Breast epithelium (tissue), 4 donors: Measurements from ENCODE around the gene MRGPRX3. TPM values are rescaled to one million over a fixed set of nuclear protein-coding genes. Genes with fewer than 3 reads are reported as not detected.
A peak's percentile ranks its signal among the peaks of the same experiment; 100 is the strongest.

Experiments used
- DNase-seq, 2 donors: peaks; one replicate each; pipeline ENCODE4 v3.0.0-alpha.2; 2019; ENCODE audit warnings: low spot score in 2 of 2
- H3K27ac ChIP-seq, 2 donors: fragments of 200-600 bp; sonication (generic) in 1 of 2; one replicate each; pipeline ENCODE4 v1.5.1; 2016 to 2019; ENCODE audit warnings: mild to moderate bottlenecking in 1 of 2
- H3K27me3 ChIP-seq, 2 donors: fragments of 200-600 bp; sonication (generic) in 1 of 2; one replicate each; pipeline versions ENCODE4 v1.5.1 to v1.6.0; 2017 to 2019; ENCODE audit warnings: control low read depth in 1 of 2, mild to moderate bottlenecking in 1 of 2
- H3K36me3 ChIP-seq: fragments of 200-600 bp; one replicate; pipeline ENCODE4 v1.5.1; 2019
- H3K4me1 ChIP-seq, 2 donors: fragments of 200-600 bp; sonication (generic); one replicate each; pipeline ENCODE4 v1.5.1; 2016 to 2019; ENCODE audit warnings: control low read depth in 1 of 2
- H3K4me3 ChIP-seq, 3 donors: fragments of 200-600 bp; sonication (generic); 1 replicate in 2 of 3; 2 replicates in 1 of 3; pipeline ENCODE4 v1.5.1; 2016 to 2019; ENCODE audit warnings: mild to moderate bottlenecking in 3 of 3, moderate library complexity in 2 of 3
- H3K9me3 ChIP-seq, 2 donors: fragments of 200-600 bp; sonication (generic) in 1 of 2; one replicate each; pipeline ENCODE4 v1.5.1; 2016 to 2019; ENCODE audit warnings: control low read depth in 1 of 2
- POLR2A ChIP-seq: fragments of 450-650 bp; IDR thresholded peaks from one replicate; pipeline ENCODE4 v1.6.1; 2016; ENCODE audit warnings: antibody characterized with exemption, mild to moderate bottlenecking, moderate library complexity
- POLR2AphosphoS5 ChIP-seq, 3 donors: sonication (generic); formaldehyde crosslinking; IDR thresholded peaks; one replicate each; pipeline ENCODE4 v1.6.1; 2017; ENCODE audit warnings: antibody characterized with exemption in 3 of 3
- intact Hi-C: fragments of 100-400 bp; cut with DNase I; formaldehyde crosslinking; loops from one replicate; pipeline ENCODE4 v1.15.1; 2023; ENCODE audit warnings: low total_unique reads
- total RNA-seq, 3 donors: library from RNA; depleted of rRNA; stranded (reverse); fragments of >200 nt; gene quantifications; one replicate each; pipeline ENCODE4 v1.1.0, GENCODE V29; 2016
- TF ChIP-seq, protein P1 (sequence below), 3 donors: fragments of 450-650 bp; IDR thresholded peaks; one replicate each; pipeline ENCODE4 v1.5.1; 2016 to 2017; ENCODE audit warnings: antibody characterized with exemption in 3 of 3, mild to moderate bottlenecking in 3 of 3, moderate library complexity in 3 of 3

The MRGPRX3 gene
- total RNA-seq, 3 donors from 2014 or later, result 2.0 to 5.2 TPM; not detected in 1

DNA sequence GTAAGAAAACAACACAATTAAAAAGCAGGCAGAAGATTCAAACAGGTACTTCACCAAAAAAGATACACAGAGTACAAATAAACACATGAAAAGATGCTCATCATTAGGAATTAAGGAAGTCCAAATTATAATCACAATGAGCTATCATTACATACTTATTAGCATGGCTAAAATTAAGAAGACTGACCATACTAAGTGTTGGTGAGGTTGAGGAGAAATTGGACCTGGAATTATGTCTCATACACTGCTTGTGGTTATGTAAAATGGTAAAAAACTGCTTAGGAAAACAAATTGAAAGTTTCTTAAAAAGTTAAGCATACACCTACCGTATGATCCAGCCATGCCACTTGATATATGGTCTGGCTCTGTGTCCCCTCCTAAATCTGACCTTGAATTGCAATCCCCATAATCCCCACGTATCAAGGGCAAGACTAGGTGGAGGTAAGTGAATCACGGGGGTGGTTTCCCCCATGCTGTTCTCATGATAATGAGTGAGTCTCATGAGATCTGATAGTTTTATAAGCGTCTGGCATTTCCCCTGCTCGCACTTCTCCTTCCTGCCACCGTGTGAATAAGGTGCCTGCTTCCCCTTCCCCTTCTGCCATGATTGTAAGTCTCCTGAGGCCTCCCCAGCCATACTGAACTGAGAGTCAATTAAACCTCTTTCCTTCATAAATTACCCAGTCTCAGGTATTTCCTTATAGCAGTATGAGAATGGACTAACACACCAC lies 31.3 kb upstream of the MRGPRX3 start:
- TF ChIP-seq POLR2A, result no peak
- no peak for TF ChIP-seq POLR2AphosphoS5 (IDR thresholded peaks at IDR 0.05)
- TF ChIP-seq, protein P1, sequence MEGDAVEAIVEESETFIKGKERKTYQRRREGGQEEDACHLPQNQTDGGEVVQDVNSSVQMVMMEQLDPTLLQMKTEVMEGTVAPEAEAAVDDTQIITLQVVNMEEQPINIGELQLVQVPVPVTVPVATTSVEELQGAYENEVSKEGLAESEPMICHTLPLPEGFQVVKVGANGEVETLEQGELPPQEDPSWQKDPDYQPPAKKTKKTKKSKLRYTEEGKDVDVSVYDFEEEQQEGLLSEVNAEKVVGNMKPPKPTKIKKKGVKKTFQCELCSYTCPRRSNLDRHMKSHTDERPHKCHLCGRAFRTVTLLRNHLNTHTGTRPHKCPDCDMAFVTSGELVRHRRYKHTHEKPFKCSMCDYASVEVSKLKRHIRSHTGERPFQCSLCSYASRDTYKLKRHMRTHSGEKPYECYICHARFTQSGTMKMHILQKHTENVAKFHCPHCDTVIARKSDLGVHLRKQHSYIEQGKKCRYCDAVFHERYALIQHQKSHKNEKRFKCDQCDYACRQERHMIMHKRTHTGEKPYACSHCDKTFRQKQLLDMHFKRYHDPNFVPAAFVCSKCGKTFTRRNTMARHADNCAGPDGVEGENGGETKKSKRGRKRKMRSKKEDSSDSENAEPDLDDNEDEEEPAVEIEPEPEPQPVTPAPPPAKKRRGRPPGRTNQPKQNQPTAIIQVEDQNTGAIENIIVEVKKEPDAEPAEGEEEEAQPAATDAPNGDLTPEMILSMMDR (IDR thresholded peaks at IDR 0.05), result no peak
- Histone ChIP-seq H3K4me3 (no peak overlapping the region), H3K36me3 (peaks cover 12% of the 10 kb centered on the region), H3K9me3 (no peaks in the 10 kb centered on the region), H3K4me1 (peaks cover 6% of the 10 kb centered on the region in 2 donors), H3K27me3 (no peaks in the 10 kb centered on the region), H3K27ac (no peak overlapping the region)
- intact Hi-C loops, result loop anchor here (10.0 kb wide), 1 partner anchor 106 kb away; no protein-coding TSS in a partner anchor
- DNase-seq, result no peak

DNA sequence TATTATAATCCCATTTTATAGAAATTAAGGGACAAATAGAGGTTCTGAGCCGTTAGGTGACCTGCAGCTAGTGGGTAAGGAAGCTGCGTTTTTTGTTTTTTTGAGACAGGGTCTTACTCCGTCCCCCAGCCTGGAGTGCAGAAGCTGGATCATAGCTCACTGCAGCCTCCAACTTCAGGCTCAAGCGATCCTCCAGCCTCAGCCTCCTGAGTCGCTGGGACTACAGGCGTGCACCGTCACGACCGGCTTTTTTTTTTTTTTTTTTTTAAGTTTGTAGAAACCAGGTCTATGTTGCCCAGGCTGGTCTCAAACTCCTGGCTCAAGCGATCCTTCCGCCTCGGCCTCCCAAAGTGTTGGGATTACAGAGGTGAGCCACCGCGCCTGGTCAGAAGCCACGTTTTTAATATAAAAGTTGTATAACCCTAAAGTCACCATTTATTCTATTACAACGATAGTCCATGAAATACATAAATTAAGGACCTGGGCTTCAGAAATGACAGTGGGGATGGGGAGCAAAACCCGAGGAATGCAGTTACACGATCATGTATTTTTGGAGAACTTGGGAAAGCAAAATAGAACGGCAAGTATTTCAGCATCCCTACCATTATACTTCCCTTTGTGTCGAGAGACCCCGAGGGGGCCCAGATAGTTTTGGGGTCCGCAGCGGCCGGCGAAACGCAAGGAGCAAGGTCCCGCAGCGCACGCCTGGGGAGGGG lies 27.1 kb upstream of the MRGPRX3 start:
- H3K27ac ChIP-seq, result peak overlapping the region; percentile 52 to 65
- no peak for DNase-seq
- H3K36me3 ChIP-seq, result peaks cover 12% of the 10 kb centered on the region
- H3K9me3 ChIP-seq, result no peaks in the 10 kb centered on the region
- H3K4me1 ChIP-seq, result peaks cover 6% of the 10 kb centered on the region in 2 donors
- intact Hi-C loops, result loop anchor here (10.0 kb wide), 1 partner anchor 110 kb away; no protein-coding TSS in a partner anchor
- H3K4me3 ChIP-seq, result peak overlapping the region; percentile 91 to 96 (median 95)
- no peaks in the 10 kb centered on the region for H3K27me3 ChIP-seq
- TF ChIP-seq POLR2AphosphoS5 (IDR thresholded peaks at IDR 0.05) (no peak), POLR2A (no peak)
- TF ChIP-seq, protein P1 (IDR thresholded peaks at IDR 0.05), result no peak

DNA sequence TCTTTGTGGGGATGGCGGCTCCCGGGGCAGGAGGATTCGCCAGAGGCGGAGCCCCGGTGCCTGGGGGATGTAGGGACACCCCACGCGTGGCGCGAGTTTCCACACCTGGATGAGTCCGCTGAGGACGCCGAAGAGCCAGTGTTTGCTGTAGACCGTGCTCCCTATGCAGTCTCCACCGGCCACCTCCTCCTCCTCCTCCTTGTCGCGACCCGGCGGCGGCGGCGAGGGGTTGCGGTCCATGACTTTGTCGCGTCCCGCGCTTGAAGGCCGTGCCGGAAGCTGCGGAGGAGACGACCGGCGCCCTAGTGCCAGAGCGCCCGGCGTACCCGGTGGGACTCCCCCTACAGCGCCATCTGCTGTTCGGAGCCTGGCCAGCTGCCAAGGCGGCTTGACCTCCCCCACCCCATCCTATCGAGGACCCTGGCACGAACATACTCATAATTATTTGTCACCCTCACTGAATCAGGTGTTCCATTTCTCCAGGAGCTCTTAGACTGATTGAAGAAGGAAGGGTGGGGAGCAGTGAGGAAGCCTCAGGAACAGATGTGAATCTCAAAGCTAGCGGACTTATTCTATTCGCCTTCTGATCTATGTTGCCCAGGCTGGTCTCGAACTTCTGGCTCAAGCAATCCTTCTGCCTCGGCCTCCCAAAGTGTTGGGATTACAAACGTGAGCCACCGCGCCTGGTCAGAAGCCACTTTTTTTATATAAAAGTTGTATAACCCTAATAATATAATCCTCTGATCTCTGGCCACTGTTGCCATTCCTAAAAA lies 26.4 kb upstream of the MRGPRX3 start, which contains the start of gene SAAL1:
TSS of gene SAAL1 (minus strand) at position 281 of the 773 bp plus-strand sequence. CDS start at position 240, 41 bp downstream.
- Histone ChIP-seq H3K9me3 (no peaks in the 10 kb centered on the region), H3K36me3 (peaks cover 12% of the 10 kb centered on the region), H3K27me3 (no peaks in the 10 kb centered on the region), H3K4me1 (peaks cover 6% of the 10 kb centered on the region in 2 donors), H3K27ac (peak within 1 kb of the TSS; percentile 52 to 65), H3K4me3 (peak within 1 kb of the TSS; percentile 91 to 96 (median 95))
- DNase-seq, result peak; percentile 66 to 85
- intact Hi-C loops, result loop anchor here (10.0 kb wide), 1 partner anchor 111 kb away; no protein-coding TSS in a partner anchor
- TF ChIP-seq, protein P1 (IDR thresholded peaks at IDR 0.05), result peak; percentile 15 to 56 (median 46)
- TF ChIP-seq POLR2A, result peak; percentile 22
- TF ChIP-seq POLR2AphosphoS5 (IDR thresholded peaks at IDR 0.05), result peak; percentile 57 to 65 (median 59)

DNA sequence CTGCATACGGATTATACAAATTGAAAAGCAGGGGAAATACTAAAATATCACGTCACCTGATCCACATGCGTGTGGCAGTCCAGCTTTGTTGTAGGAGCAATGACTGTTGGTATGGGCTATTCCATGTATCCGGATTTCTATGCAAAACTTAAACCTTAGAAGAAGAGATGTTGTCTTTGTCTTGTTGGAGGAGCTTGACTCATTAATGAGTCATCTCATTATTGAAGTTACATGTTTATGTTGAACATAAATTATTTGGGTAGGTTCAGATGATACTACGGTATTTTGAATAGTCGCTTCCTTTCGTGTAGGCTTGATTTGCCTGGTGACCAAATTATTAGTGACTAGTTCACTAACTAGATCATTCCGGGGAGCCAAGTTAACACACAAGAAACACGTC lies 25.7 kb upstream of the MRGPRX3 start:
- intact Hi-C loops, result loop anchor here (10.0 kb wide), 1 partner anchor 112 kb away; no protein-coding TSS in a partner anchor

More for the DNA sequence above, 25.7 kb upstream of the MRGPRX3 start:
- Histone ChIP-seq H3K27ac (no peak overlapping the region), H3K27me3 (no peaks in the 10 kb centered on the region), H3K9me3 (no peaks in the 10 kb centered on the region), H3K4me1 (peaks cover 6% of the 10 kb centered on the region in 2 donors), H3K4me3 (peak overlapping the region in 1 of 3 donors; percentile 91), H3K36me3 (peaks cover 12% of the 10 kb centered on the region)
- no peak for DNase-seq
- TF ChIP-seq, protein P1 (IDR thresholded peaks at IDR 0.05), result no peak
- no peak for TF ChIP-seq POLR2A
- no peak for TF ChIP-seq POLR2AphosphoS5 (IDR thresholded peaks at IDR 0.05)
